Ectodermal cell (in vitro differentiated cells): Measurements from ENCODE around the gene PLAC1.
A peak's percentile ranks its signal among the peaks of the same experiment; 100 is the strongest.

Experiments used
- H3K27ac ChIP-seq: 2 replicates; pipeline ENCODE4 v1.7.0; 2013; ENCODE audit warnings: mild to moderate bottlenecking, low read depth, low read length; ENCODE audit not compliant: insufficient read depth, poor library complexity, severe bottlenecking
- H3K27me3 ChIP-seq: 2 replicates; pipeline ENCODE4 v1.7.0; 2013; ENCODE audit warnings: mild to moderate bottlenecking, low read length; ENCODE audit not compliant: insufficient read depth, control insufficient read depth, poor library complexity, severe bottlenecking
- H3K36me3 ChIP-seq: one replicate; pipeline ENCODE4 v1.7.0; 2013; ENCODE audit warnings: low read length; ENCODE audit not compliant: control insufficient read depth, insufficient read depth
- H3K4me1 ChIP-seq: one replicate; pipeline ENCODE4 v1.7.0; 2013; ENCODE audit warnings: low read length; ENCODE audit not compliant: control insufficient read depth, insufficient read depth
- H3K4me3 ChIP-seq: 2 replicates; pipeline ENCODE4 v1.7.0; 2013; ENCODE audit warnings: low read depth, low read length, control low read depth; ENCODE audit not compliant: insufficient read depth
- H3K9me3 ChIP-seq: 2 replicates; pipeline ENCODE4 v1.7.0; 2013; ENCODE audit warnings: mild to moderate bottlenecking, low read length, moderate library complexity; ENCODE audit not compliant: control insufficient read depth
- whole genome bisulfite sequencing, 2 experiments: methylation state at CpG; one replicate each; pipeline ENCODE4 v1.1.7; 2013; ENCODE audit warnings: missing lambda C conversion rate in 2 of 2; 5-methylcytosine and 5-hydroxymethylcytosine counted together

PLAC1 gene

GRCh38 chrX:134569306-134569705, 89.0 kb downstream of the PLAC1 start:
- Histone ChIP-seq H3K9me3 (no peaks in the 10 kb centered on the region), H3K27ac (no peak overlapping the region), H3K36me3 (no peaks in the 10 kb centered on the region), H3K27me3 (no peaks in the 10 kb centered on the region), H3K4me1 (no peaks in the 10 kb centered on the region), H3K4me3 (no peak overlapping the region)
- 90 to 100% methylated on average over 3 of the region's 3 CpGs for WGBS, 2 experiments

- Histone ChIP-seq H3K4me1 (no peaks in the 10 kb centered on the region), H3K27ac (no peak overlapping the region), H3K36me3 (no peaks in the 10 kb centered on the region), H3K4me3 (no peak overlapping the region), H3K9me3 (no peaks in the 10 kb centered on the region), H3K27me3 (no peaks in the 10 kb centered on the region)
- WGBS, 2 experiments = 69 to 74% methylated on average over 6 to 8 of the region's 8 CpGs
These were observed 89.8 kb downstream of the PLAC1 start for GRCh38 chrX:134568285-134569016.

- Histone ChIP-seq H3K27me3 (no peaks in the 10 kb centered on the region), H3K9me3 (no peaks in the 10 kb centered on the region), H3K36me3 (no peaks in the 10 kb centered on the region), H3K4me3 (no peak overlapping the region), H3K4me1 (no peaks in the 10 kb centered on the region), H3K27ac (no peak overlapping the region)
- WGBS, 2 experiments = 94 to 97% methylated on average over 4 to 5 of the region's 5 CpGs
These were observed 91.8 kb downstream of the PLAC1 start for GRCh38 chrX:134566506-134566905.

GRCh38 chrX:134562002-134562401, 96.3 kb downstream of the PLAC1 start:
- no peaks in the 10 kb centered on the region for H3K9me3 ChIP-seq
- H3K27me3 ChIP-seq = no peaks in the 10 kb centered on the region
- no peak overlapping the region for H3K27ac ChIP-seq
- H3K4me3 ChIP-seq = no peak overlapping the region
- H3K36me3 ChIP-seq = no peaks in the 10 kb centered on the region
- 88 to 92% methylated on average over 2 of the region's 2 CpGs for WGBS, 2 experiments
- no peaks in the 10 kb centered on the region for H3K4me1 ChIP-seq

- H3K27ac ChIP-seq = no peak overlapping the region
- WGBS, 2 experiments = 84 to 89% methylated on average over 3 to 4 of the region's 4 CpGs
- no peaks in the 10 kb centered on the region for H3K4me1 ChIP-seq
- H3K27me3 ChIP-seq = no peaks in the 10 kb centered on the region
- H3K9me3 ChIP-seq = no peaks in the 10 kb centered on the region
- H3K36me3 ChIP-seq = no peaks in the 10 kb centered on the region
- no peak overlapping the region for H3K4me3 ChIP-seq
These were observed 100.1 kb downstream of the PLAC1 start for GRCh38 chrX:134558133-134558532.

GRCh38 chrX:134554291-134554690, 104.0 kb downstream of the PLAC1 start:
- H3K4me1 ChIP-seq = no peaks in the 10 kb centered on the region
- no peaks in the 10 kb centered on the region for H3K9me3 ChIP-seq
- no peak overlapping the region for H3K27ac ChIP-seq
- H3K27me3 ChIP-seq = peaks cover 32% of the 10 kb centered on the region
- no peak overlapping the region for H3K4me3 ChIP-seq
- 90% methylated on average over 8 of the region's 8 CpGs for WGBS, 2 experiments
- H3K36me3 ChIP-seq = no peaks in the 10 kb centered on the region

GRCh38 chrX:134552351-134552750, 105.9 kb downstream of the PLAC1 start:
- WGBS, 2 experiments = 95 to 96% methylated on average over 4 to 5 of the region's 5 CpGs
- Histone ChIP-seq H3K4me3 (no peak overlapping the region), H3K9me3 (no peaks in the 10 kb centered on the region), H3K4me1 (no peaks in the 10 kb centered on the region), H3K27ac (no peak overlapping the region), H3K36me3 (no peaks in the 10 kb centered on the region), H3K27me3 (peaks cover 50% of the 10 kb centered on the region)

GRCh38 chrX:134551376-134552048, 106.8 kb downstream of the PLAC1 start:
- Histone ChIP-seq H3K36me3 (no peaks in the 10 kb centered on the region), H3K4me1 (no peaks in the 10 kb centered on the region), H3K27me3 (peaks cover 58% of the 10 kb centered on the region), H3K4me3 (peak overlapping the region; percentile 25), H3K9me3 (no peaks in the 10 kb centered on the region), H3K27ac (no peak overlapping the region)
- WGBS, 2 experiments = 15 to 27% methylated on average over 16 to 22 of the region's 22 CpGs

- peak overlapping the region; percentile 50 for H3K27ac ChIP-seq
- peaks cover 81% of the 10 kb centered on the region for H3K27me3 ChIP-seq
- H3K36me3 ChIP-seq = no peaks in the 10 kb centered on the region
- no peaks in the 10 kb centered on the region for H3K4me1 ChIP-seq
- no peaks in the 10 kb centered on the region for H3K9me3 ChIP-seq
- WGBS, 2 experiments = 0 to 1% methylated on average over 32 to 33 of the region's 33 CpGs
- peak overlapping the region; percentile 46 for H3K4me3 ChIP-seq
These were observed 109.7 kb downstream of the PLAC1 start for GRCh38 chrX:134548257-134549201.
